ENCODE results near the gene EMX2. TPM values are rescaled to one million over a fixed set of nuclear protein-coding genes. Genes with fewer than 3 reads are reported as not detected.

The EMX2 gene
- total and polyA plus RNA-seq, 4 donors, result 0.37 TPM; not detected in 3

GRCh38 chr10:117532003-117532385 lies 10.6 kb upstream of the EMX2 start:
- Histone ChIP-seq H3K27ac (ENCODE audit: low read depth in 1 of 2, low read length in 1 of 2) (no peak overlapping the region), H3K4me3 (no peak overlapping the region), H3K9ac (ENCODE audit: insufficient read depth in 1 of 2, low read length in 2 of 2) (no peak overlapping the region), H3K9me3 (ENCODE audit: control insufficient read depth in 4 of 4, insufficient read depth in 3 of 4, low read length in 3 of 4) (peaks cover 0 to 7% (median 0%) of the 10 kb centered on the region in 4 donors), H3K36me3 (ENCODE audit: control insufficient read depth in 4 of 4, insufficient read depth in 4 of 4, low read length in 4 of 4) (no peaks in the 10 kb centered on the region), H3K4me1 (ENCODE audit: control insufficient read depth in 5 of 5, insufficient read depth in 5 of 5, low read length in 5 of 5) (peaks cover 0 to 6% (median 3%) of the 10 kb centered on the region in 5 donors), H3K27me3 (ENCODE audit: control insufficient read depth in 3 of 3, insufficient read depth in 3 of 3, low read length in 2 of 3) (peaks cover 10 to 92% (median 82%) of the 10 kb centered on the region in 3 donors)
- no peak for TF ChIP-seq CTCF (IDR thresholded peaks at IDR 0.05; ENCODE audit: control extremely low read depth, extremely low read depth)
- 10 to 12% methylated on average over 3 of the region's 3 CpGs for WGBS, 2 donors
- DNase-seq (no peak), ATAC-seq (ENCODE audit: insufficient read depth, low FRiP score) (no peak)

GRCh38 chr10:117532451-117533107 lies 10.0 kb upstream of the EMX2 start:
- 6 to 7% methylated on average over 33 of the region's 33 CpGs for WGBS, 2 donors
- no peak for ATAC-seq (ENCODE audit: insufficient read depth, low FRiP score)
- no peak for DNase-seq
- Histone ChIP-seq H3K4me1 (ENCODE audit: control insufficient read depth in 5 of 5, insufficient read depth in 5 of 5, low read length in 5 of 5) (peaks cover 0 to 6% (median 3%) of the 10 kb centered on the region in 5 donors), H3K36me3 (ENCODE audit: control insufficient read depth in 4 of 4, insufficient read depth in 4 of 4, low read length in 4 of 4) (no peaks in the 10 kb centered on the region), H3K27me3 (ENCODE audit: control insufficient read depth in 3 of 3, insufficient read depth in 3 of 3, low read length in 2 of 3) (peaks cover 13 to 92% (median 82%) of the 10 kb centered on the region in 3 donors), H3K27ac (ENCODE audit: low read depth in 1 of 2, low read length in 1 of 2) (no peak overlapping the region), H3K9me3 (ENCODE audit: control insufficient read depth in 4 of 4, insufficient read depth in 3 of 4, low read length in 3 of 4) (peaks cover 0 to 8% (median 0%) of the 10 kb centered on the region in 4 donors), H3K4me3 (no peak overlapping the region), H3K9ac (ENCODE audit: insufficient read depth in 1 of 2, low read length in 2 of 2) (no peak overlapping the region)
- no peak for TF ChIP-seq CTCF (IDR thresholded peaks at IDR 0.05; ENCODE audit: control extremely low read depth, extremely low read depth)

- Histone ChIP-seq H3K9ac (ENCODE audit: insufficient read depth in 1 of 2, low read length in 2 of 2) (no peak overlapping the region), H3K4me3 (no peak overlapping the region), H3K27ac (ENCODE audit: low read depth in 1 of 2, low read length in 1 of 2) (no peak overlapping the region), H3K4me1 (ENCODE audit: control insufficient read depth in 5 of 5, insufficient read depth in 5 of 5, low read length in 5 of 5) (peaks cover 0 to 6% (median 3%) of the 10 kb centered on the region in 5 donors), H3K27me3 (ENCODE audit: control insufficient read depth in 3 of 3, insufficient read depth in 3 of 3, low read length in 2 of 3) (peaks cover 13 to 96% (median 86%) of the 10 kb centered on the region in 3 donors), H3K9me3 (ENCODE audit: control insufficient read depth in 4 of 4, insufficient read depth in 3 of 4, low read length in 3 of 4) (peaks cover 0 to 8% (median 0%) of the 10 kb centered on the region in 4 donors), H3K36me3 (ENCODE audit: control insufficient read depth in 4 of 4, insufficient read depth in 4 of 4, low read length in 4 of 4) (no peaks in the 10 kb centered on the region)
- ATAC-seq (ENCODE audit: insufficient read depth, low FRiP score), result no peak
- 6 to 7% methylated on average over 24 of the region's 24 CpGs for WGBS, 2 donors
- no peak for DNase-seq
- no peak for TF ChIP-seq CTCF (IDR thresholded peaks at IDR 0.05; ENCODE audit: control extremely low read depth, extremely low read depth)
Observed at GRCh38 chr10:117533507-117534281, 8.9 kb upstream of the EMX2 start.

Data from lung (tissue), 12 donors.